Loucy (cell line): ENCODE results near the gene MYO18B.

ENCODE experiments used
- H2AFZ ChIP-seq: fragments of 200-600 bp; sonication (generic); 2 replicates; pipeline ENCODE4 v1.6.0; 2016; ENCODE audit warnings: antibody characterized with exemption, mild to moderate bottlenecking, low read length, moderate library complexity
- H3F3A ChIP-seq: fragments of 200-600 bp; 2 replicates; pipeline ENCODE4 v1.6.0; 2016; ENCODE audit warnings: antibody characterized with exemption, low read depth, mild to moderate bottlenecking
- H3K27me3 ChIP-seq: fragments of 200-600 bp; sonication (generic); 2 replicates; pipeline ENCODE4 v1.6.1; 2014; ENCODE audit warnings: low read length, mild to moderate bottlenecking; ENCODE audit not compliant: insufficient read depth, poor library complexity, severe bottlenecking
- H3K36me3 ChIP-seq: fragments of 200-600 bp; sonication (generic); 2 replicates; pipeline ENCODE4 v1.6.1; 2016; ENCODE audit warnings: low read length; ENCODE audit not compliant: insufficient read depth
- H3K4me1 ChIP-seq: fragments of 200-600 bp; sonication (generic); 2 replicates; pipeline ENCODE4 v1.5.1; 2014; ENCODE audit warnings: low read length, mild to moderate bottlenecking; ENCODE audit not compliant: insufficient read depth, poor library complexity, severe bottlenecking
- H3K4me2 ChIP-seq: fragments of 200-600 bp; sonication (generic); 2 replicates; pipeline ENCODE4 v1.6.0; 2014; ENCODE audit warnings: antibody characterized with exemption, low read length, low read depth, mild to moderate bottlenecking; ENCODE audit not compliant: poor library complexity, severe bottlenecking
- H3K4me3 ChIP-seq: fragments of 200-600 bp; sonication (generic); 2 replicates; pipeline ENCODE4 v1.5.1; 2014; ENCODE audit warnings: low read length, mild to moderate bottlenecking, mixed read lengths; ENCODE audit not compliant: poor library complexity, severe bottlenecking
- H3K79me2 ChIP-seq: fragments of 200-600 bp; sonication (generic); 2 replicates; pipeline ENCODE4 v1.6.1; 2014; ENCODE audit warnings: low read length; ENCODE audit not compliant: insufficient read depth
- H3K9ac ChIP-seq: fragments of 200-600 bp; sonication (generic); 2 replicates; pipeline ENCODE4 v1.6.0; 2014; ENCODE audit warnings: mild to moderate bottlenecking, low read depth, low read length, moderate library complexity; ENCODE audit not compliant: poor library complexity, severe bottlenecking
- H3K9me2 ChIP-seq: fragments of 200-600 bp; sonication (generic); replicated peaks from 2 replicates; pipeline ENCODE4 v1.6.1; 2016; ENCODE audit warnings: low read depth, low read length, mixed read lengths
- H3K9me3 ChIP-seq: fragments of 200-600 bp; sonication (generic); 2 replicates; pipeline ENCODE4 v1.6.1; 2014; ENCODE audit warnings: mild to moderate bottlenecking, antibody characterized with exemption, low read length, low read depth; ENCODE audit not compliant: insufficient read depth
- H4K20me1 ChIP-seq: fragments of 200-600 bp; sonication (generic); 2 replicates; pipeline ENCODE4 v1.6.0; 2014; ENCODE audit warnings: antibody characterized with exemption, low read length, mild to moderate bottlenecking; ENCODE audit not compliant: insufficient read depth, poor library complexity, severe bottlenecking
- EZH2phosphoT487 ChIP-seq: fragments of 200-600 bp; IDR thresholded peaks from 2 replicates; pipeline ENCODE4 v1.6.1; 2018; ENCODE audit warnings: antibody characterized with exemption, mild to moderate bottlenecking, moderate library complexity, borderline replicate concordance
- TF ChIP-seq, protein P1 (sequence below): fragments of 200-600 bp; sonication (generic); conservative IDR thresholded peaks from 2 replicates; pipeline ENCODE4 v1.5.1; 2014; ENCODE audit warnings: mild to moderate bottlenecking, antibody characterized with exemption, low read length

MYO18B gene

DNA sequence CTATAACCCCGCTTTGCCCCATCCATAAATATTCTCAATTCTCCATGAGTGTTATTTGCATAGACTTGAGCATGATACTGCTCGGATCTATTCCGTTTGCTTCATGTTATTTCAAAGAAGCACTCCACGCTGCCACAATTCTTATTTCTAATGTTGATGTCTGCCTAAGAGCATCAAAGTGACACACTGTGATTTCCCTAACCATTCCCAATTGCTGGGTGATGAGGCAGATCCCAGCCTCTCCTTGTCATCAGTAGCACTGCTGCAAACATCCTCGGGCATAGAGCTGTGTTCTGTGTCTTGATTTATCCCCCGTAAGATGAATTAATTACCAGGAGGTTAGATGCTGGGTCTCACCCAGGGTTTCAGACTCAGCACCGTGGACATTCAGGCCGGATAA lies 249.0 kb downstream of the MYO18B start:
- no peaks in the 10 kb centered on the region for H3K9me3 ChIP-seq
- H3K4me2 ChIP-seq: no peak overlapping the region
- no peak overlapping the region for H3K9ac ChIP-seq
- no peaks in the 10 kb centered on the region for H3K79me2 ChIP-seq
- H3K4me3 ChIP-seq: no peak overlapping the region
- no peak for TF ChIP-seq EZH2phosphoT487
- TF ChIP-seq, protein P1, sequence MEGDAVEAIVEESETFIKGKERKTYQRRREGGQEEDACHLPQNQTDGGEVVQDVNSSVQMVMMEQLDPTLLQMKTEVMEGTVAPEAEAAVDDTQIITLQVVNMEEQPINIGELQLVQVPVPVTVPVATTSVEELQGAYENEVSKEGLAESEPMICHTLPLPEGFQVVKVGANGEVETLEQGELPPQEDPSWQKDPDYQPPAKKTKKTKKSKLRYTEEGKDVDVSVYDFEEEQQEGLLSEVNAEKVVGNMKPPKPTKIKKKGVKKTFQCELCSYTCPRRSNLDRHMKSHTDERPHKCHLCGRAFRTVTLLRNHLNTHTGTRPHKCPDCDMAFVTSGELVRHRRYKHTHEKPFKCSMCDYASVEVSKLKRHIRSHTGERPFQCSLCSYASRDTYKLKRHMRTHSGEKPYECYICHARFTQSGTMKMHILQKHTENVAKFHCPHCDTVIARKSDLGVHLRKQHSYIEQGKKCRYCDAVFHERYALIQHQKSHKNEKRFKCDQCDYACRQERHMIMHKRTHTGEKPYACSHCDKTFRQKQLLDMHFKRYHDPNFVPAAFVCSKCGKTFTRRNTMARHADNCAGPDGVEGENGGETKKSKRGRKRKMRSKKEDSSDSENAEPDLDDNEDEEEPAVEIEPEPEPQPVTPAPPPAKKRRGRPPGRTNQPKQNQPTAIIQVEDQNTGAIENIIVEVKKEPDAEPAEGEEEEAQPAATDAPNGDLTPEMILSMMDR: no peak
- no peak overlapping the region for H2AFZ ChIP-seq
- no peaks in the 10 kb centered on the region for H3K9me2 ChIP-seq
- H3K36me3 ChIP-seq: no peaks in the 10 kb centered on the region
- no peaks in the 10 kb centered on the region for H3F3A ChIP-seq
- no peaks in the 10 kb centered on the region for H3K27me3 ChIP-seq
- H3K4me1 ChIP-seq: no peaks in the 10 kb centered on the region
- no peaks in the 10 kb centered on the region for H4K20me1 ChIP-seq

DNA sequence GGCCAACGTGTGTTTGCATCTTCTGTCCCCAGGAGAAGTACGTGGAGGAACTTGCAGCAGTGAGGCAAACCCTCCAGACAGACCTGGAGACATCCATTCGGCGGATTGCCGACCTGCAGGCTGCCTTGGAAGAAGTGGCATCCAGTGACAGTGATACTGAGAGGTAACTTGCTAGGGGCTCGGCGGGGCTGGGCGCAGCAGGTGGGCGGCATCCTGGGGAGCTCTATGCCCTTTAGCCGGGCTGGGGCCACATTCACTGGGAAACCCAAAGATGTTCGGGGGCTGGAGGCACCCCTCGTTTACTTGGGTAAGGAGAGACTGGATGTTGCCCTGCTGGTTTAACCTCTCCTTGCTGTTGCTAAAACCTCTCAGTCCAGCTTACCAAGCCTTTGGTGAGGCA lies 250.3 kb downstream of the MYO18B start:
- H3K4me1 ChIP-seq: no peaks in the 10 kb centered on the region
- no peaks in the 10 kb centered on the region for H3K9me2 ChIP-seq
- no peaks in the 10 kb centered on the region for H3K9me3 ChIP-seq
- no peak overlapping the region for H2AFZ ChIP-seq
- H3K79me2 ChIP-seq: no peaks in the 10 kb centered on the region
- no peak overlapping the region for H3K4me3 ChIP-seq
- no peaks in the 10 kb centered on the region for H3K27me3 ChIP-seq
- no peak overlapping the region for H3K9ac ChIP-seq
- no peaks in the 10 kb centered on the region for H3F3A ChIP-seq
- H3K4me2 ChIP-seq: no peak overlapping the region
- H4K20me1 ChIP-seq: no peaks in the 10 kb centered on the region
- TF ChIP-seq, protein P1: no peak
- TF ChIP-seq EZH2phosphoT487: no peak
- no peaks in the 10 kb centered on the region for H3K36me3 ChIP-seq

DNA sequence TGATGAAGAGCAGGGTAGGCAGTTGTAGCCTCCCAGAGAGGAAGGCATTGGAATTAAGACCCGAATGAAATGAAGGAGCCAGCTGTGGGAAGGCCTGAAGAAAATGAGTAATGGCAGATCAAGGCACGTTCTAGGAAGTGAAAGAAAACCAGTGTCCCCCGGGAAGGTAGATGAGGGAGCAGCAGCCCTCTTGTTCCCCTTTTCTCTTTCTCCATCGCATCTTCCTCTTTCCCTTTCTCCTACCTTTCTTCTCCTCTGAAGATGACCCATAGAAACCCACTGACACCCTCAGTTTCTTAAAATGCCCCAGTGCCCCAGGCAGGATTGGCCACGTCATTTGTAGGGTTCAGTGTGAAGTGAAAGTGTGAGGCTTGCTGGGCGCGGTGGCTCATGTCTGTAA lies 254.7 kb downstream of the MYO18B start:
- no peak for TF ChIP-seq EZH2phosphoT487
- TF ChIP-seq, protein P1: no peak
- Histone ChIP-seq H3F3A (no peaks in the 10 kb centered on the region), H3K4me3 (no peak overlapping the region), H3K9me3 (no peaks in the 10 kb centered on the region), H3K36me3 (no peaks in the 10 kb centered on the region), H3K4me2 (no peak overlapping the region), H3K79me2 (no peaks in the 10 kb centered on the region), H3K9me2 (no peaks in the 10 kb centered on the region), H2AFZ (no peak overlapping the region), H4K20me1 (no peaks in the 10 kb centered on the region), H3K9ac (no peak overlapping the region), H3K4me1 (no peaks in the 10 kb centered on the region), H3K27me3 (no peaks in the 10 kb centered on the region)
